H7 (cell line): ENCODE results near the gene SHANK1. TPM values are rescaled to one million over a fixed set of nuclear protein-coding genes. Genes with fewer than 3 reads are reported as not detected.

Experiments
- DNase-seq: peaks from one replicate; pipeline ENCODE4 v3.0.0; 2012
- H3K27me3 ChIP-seq: 2 replicates; pipeline ENCODE4 v1.6.0; 2011; ENCODE audit warnings: mild to moderate bottlenecking, low read length; ENCODE audit not compliant: control insufficient read depth, insufficient read depth
- H3K36me3 ChIP-seq: replicated peaks from 2 replicates; pipeline ENCODE4 v1.5.1; 2011; ENCODE audit warnings: low read length; ENCODE audit not compliant: control insufficient read depth, insufficient read depth
- H3K4me3 ChIP-seq: 2 replicates; pipeline ENCODE4 v1.5.1; 2011; ENCODE audit warnings: low read depth, mild to moderate bottlenecking, control low read depth, low read length, moderate library complexity; ENCODE audit not compliant: insufficient read depth
- total RNA-seq: library from RNA; depleted of rRNA; stranded (reverse); fragments of >200 nt; shearing (Covaris generic); gene quantifications from 2 replicates; pipeline ENCODE4 v1.2.3, GENCODE V29; 2014

The SHANK1 gene
- total RNA-seq, 1 experiment from 2014 or later, result 0.35 TPM

- DNase-seq, result peak; percentile 100
- H3K36me3 ChIP-seq, result no peaks in the 10 kb centered on the region
- peak overlapping the region; percentile 91 for H3K4me3 ChIP-seq
- no peaks in the 10 kb centered on the region for H3K27me3 ChIP-seq
Observed at GRCh38 chr19:50658441-50659317, 60.9 kb downstream of the SHANK1 start.

- H3K27me3 ChIP-seq, result no peaks in the 10 kb centered on the region
- peak; percentile 98 for DNase-seq
- H3K4me3 ChIP-seq, result peak overlapping the region; percentile 91
- no peaks in the 10 kb centered on the region for H3K36me3 ChIP-seq
Observed at GRCh38 chr19:50657712-50658440, 61.7 kb downstream of the SHANK1 start.

- H3K27me3 ChIP-seq, result no peaks in the 10 kb centered on the region
- H3K4me3 ChIP-seq, result no peak overlapping the region
- no peaks in the 10 kb centered on the region for H3K36me3 ChIP-seq
- DNase-seq, result no peak
Observed at GRCh38 chr19:50657222-50657669, 62.4 kb downstream of the SHANK1 start.

GRCh38 chr19:50654882-50655281 lies 64.7 kb downstream of the SHANK1 start:
- no peaks in the 10 kb centered on the region for H3K27me3 ChIP-seq
- no peak overlapping the region for H3K4me3 ChIP-seq
- no peak for DNase-seq
- H3K36me3 ChIP-seq, result no peaks in the 10 kb centered on the region

GRCh38 chr19:50652722-50653121 lies 66.9 kb downstream of the SHANK1 start:
- Histone ChIP-seq H3K4me3 (no peak overlapping the region), H3K27me3 (no peaks in the 10 kb centered on the region), H3K36me3 (no peaks in the 10 kb centered on the region)
- DNase-seq, result no peak

GRCh38 chr19:50651174-50651573 lies 68.4 kb downstream of the SHANK1 start:
- H3K4me3 ChIP-seq, result no peak overlapping the region
- H3K27me3 ChIP-seq, result peaks cover 1% of the 10 kb centered on the region
- DNase-seq, result no peak
- H3K36me3 ChIP-seq, result no peaks in the 10 kb centered on the region

- peak within 1 kb of the TSS; percentile 4; the same call in 1 of the 2 replicates for H3K4me3 ChIP-seq
- H3K27me3 ChIP-seq, result peaks cover 3% of the 10 kb centered on the region
- H3K36me3 ChIP-seq, result no peaks in the 10 kb centered on the region
- DNase-seq, result peak; percentile 87
Observed at GRCh38 chr19:50649433-50650391, 69.9 kb downstream of the SHANK1 start, which contains the start of gene C19orf81. Gene C19orf81, plus strand, starts transcription at chr19:50649445. Its CDS starts 0 bp downstream, at chr19:50649445.

- H3K27me3 ChIP-seq, result peaks cover 3% of the 10 kb centered on the region
- no peak overlapping the region for H3K4me3 ChIP-seq
- H3K36me3 ChIP-seq, result no peaks in the 10 kb centered on the region
- DNase-seq, result peak; percentile 72
Observed at GRCh38 chr19:50648659-50649058, 70.9 kb downstream of the SHANK1 start.

- Histone ChIP-seq H3K36me3 (no peaks in the 10 kb centered on the region), H3K27me3 (peaks cover 3% of the 10 kb centered on the region), H3K4me3 (no peak overlapping the region)
- DNase-seq, result no peak
Observed at GRCh38 chr19:50647879-50648615, 71.6 kb downstream of the SHANK1 start.

GRCh38 chr19:50646074-50646807 lies 73.4 kb downstream of the SHANK1 start:
- Histone ChIP-seq H3K27me3 (peaks cover 3% of the 10 kb centered on the region), H3K4me3 (no peak overlapping the region), H3K36me3 (no peaks in the 10 kb centered on the region)
- DNase-seq, result no peak

- no peak for DNase-seq
- Histone ChIP-seq H3K4me3 (no peak overlapping the region), H3K27me3 (peaks cover 3% of the 10 kb centered on the region), H3K36me3 (no peaks in the 10 kb centered on the region)
Observed at GRCh38 chr19:50645107-50645506, 74.5 kb downstream of the SHANK1 start.

- DNase-seq, result no peak
- no peak overlapping the region for H3K4me3 ChIP-seq
- peaks cover 3% of the 10 kb centered on the region for H3K27me3 ChIP-seq
- H3K36me3 ChIP-seq, result no peaks in the 10 kb centered on the region
Observed at GRCh38 chr19:50644315-50644915, 75.2 kb downstream of the SHANK1 start.

GRCh38 chr19:50640368-50640767 lies 79.2 kb downstream of the SHANK1 start:
- peaks cover 12% of the 10 kb centered on the region for H3K27me3 ChIP-seq
- H3K4me3 ChIP-seq, result no peak overlapping the region; the same call in 1 of the 2 replicates

More at GRCh38 chr19:50640368-50640767, 79.2 kb downstream of the SHANK1 start:
- no peaks in the 10 kb centered on the region for H3K36me3 ChIP-seq
- DNase-seq, result no peak
